ENCODE data around the gene SPINDOC.
A peak's percentile ranks its signal among the peaks of the same experiment; 100 is the strongest.

SPINDOC gene

GRCh38 chr11:63813035-63813562 is at the start of gene SPINDOC:
Gene SPINDOC (plus strand): TSS chr11:63813456. CDS start chr11:63813687, 231 bp downstream.
- peak within 1 kb of the TSS; percentile 87 for H3K4me3 ChIP-seq (replicated peaks; ENCODE audit: low read depth, low read length)
- DNase-seq (ENCODE audit: extremely low read depth, low read depth) = no peak
- no peak for TF ChIP-seq CTCF (IDR thresholded peaks at IDR 0.05; ENCODE audit: low read depth, low read length, missing control alignments)

- TF ChIP-seq CTCF (IDR thresholded peaks at IDR 0.05; ENCODE audit: low read depth, low read length, missing control alignments) = no peak
- H3K4me3 ChIP-seq (replicated peaks; ENCODE audit: low read depth, low read length) = no peak overlapping the region
- no peak for DNase-seq (ENCODE audit: extremely low read depth, low read depth)
Observed at GRCh38 chr11:63763496-63764339, 49.5 kb upstream of the SPINDOC start.

- H3K4me3 ChIP-seq (replicated peaks; ENCODE audit: low read depth, low read length) = no peak overlapping the region
- no peak for TF ChIP-seq CTCF (IDR thresholded peaks at IDR 0.05; ENCODE audit: low read depth, low read length, missing control alignments)
- DNase-seq (ENCODE audit: extremely low read depth, low read depth) = no peak
Observed at GRCh38 chr11:63764340-63764678, 48.9 kb upstream of the SPINDOC start.

GRCh38 chr11:63764679-63765647 is 48.3 kb upstream of the SPINDOC start:
- no peak for DNase-seq (ENCODE audit: extremely low read depth, low read depth)
- no peak overlapping the region for H3K4me3 ChIP-seq (replicated peaks; ENCODE audit: low read depth, low read length)
- TF ChIP-seq CTCF (IDR thresholded peaks at IDR 0.05; ENCODE audit: low read depth, low read length, missing control alignments) = no peak

- no peak overlapping the region for H3K4me3 ChIP-seq (replicated peaks; ENCODE audit: low read depth, low read length)
- no peak for TF ChIP-seq CTCF (IDR thresholded peaks at IDR 0.05; ENCODE audit: low read depth, low read length, missing control alignments)
- DNase-seq (ENCODE audit: extremely low read depth, low read depth) = no peak
Observed at GRCh38 chr11:63765688-63766241, 47.5 kb upstream of the SPINDOC start.

- DNase-seq (ENCODE audit: extremely low read depth, low read depth) = no peak
- peak overlapping the region; percentile 90 for H3K4me3 ChIP-seq (replicated peaks; ENCODE audit: low read depth, low read length)
- TF ChIP-seq CTCF (IDR thresholded peaks at IDR 0.05; ENCODE audit: low read depth, low read length, missing control alignments) = no peak
Observed at GRCh38 chr11:63766531-63767235, 46.6 kb upstream of the SPINDOC start.
